ENCODE data around the gene ZNF616.

Gene ZNF616

GRCh38 chr19:52139252-52140031, at the start of gene ZNF616:
ZNF616 (minus strand) TSS chr19:52139938; CDS start chr19:52130512, 9,426 bp downstream.
- peak; percentile 95 for ATAC-seq
- TF ChIP-seq ZNF70 (CRISPR knock-in tag; IDR thresholded peaks at IDR 0.05) (peak; percentile 56), RARB (CRISPR knock-in tag; IDR thresholded peaks at IDR 0.05) (no peak)

DNA sequence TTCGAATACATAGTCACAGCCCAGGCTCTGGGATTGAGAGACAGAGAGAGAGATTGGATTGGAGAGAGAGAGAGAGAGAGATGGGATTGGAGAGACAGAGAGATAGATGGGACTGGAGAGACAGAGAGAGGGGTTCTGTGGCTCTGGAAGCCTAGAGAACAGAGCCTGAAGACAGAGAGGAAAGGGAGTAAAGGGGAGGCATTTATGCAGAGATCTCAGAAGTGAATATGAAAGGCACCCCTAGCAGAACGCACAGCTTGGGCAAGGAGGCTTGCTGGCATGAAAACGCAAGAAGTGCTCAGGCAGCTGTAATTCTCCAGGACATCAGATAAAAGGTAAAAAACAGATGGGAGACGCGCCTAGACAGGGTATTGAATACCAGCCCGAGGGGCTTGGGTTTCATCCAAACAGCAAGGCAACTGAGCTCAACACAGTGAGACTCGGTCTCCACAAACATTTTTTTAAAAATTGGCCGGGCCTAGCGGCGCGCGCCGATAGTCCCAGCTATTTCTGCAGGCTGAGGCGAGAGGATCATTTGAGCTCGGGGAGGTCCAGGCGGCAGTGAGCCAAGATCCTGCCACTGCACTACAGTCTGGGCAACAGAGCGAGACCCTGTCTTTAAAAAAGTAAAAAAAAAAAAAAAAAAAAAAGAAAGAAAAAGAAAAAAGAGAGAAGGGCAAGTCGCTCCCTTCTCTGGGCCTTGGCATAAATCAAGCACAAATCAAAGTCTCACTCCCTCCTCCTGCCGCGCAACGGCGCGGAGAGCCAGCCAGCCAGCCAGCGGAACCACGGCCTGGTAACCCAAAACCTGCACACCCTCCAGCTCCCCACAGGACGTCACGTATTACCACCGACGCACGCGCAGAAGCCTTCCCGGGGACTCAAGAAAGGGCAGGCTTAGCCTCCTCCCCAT, 49.3 kb upstream of the ZNF616 start:
- TF ChIP-seq TSHZ2 (CRISPR knock-in tag; IDR thresholded peaks at IDR 0.05) (peak; percentile 40; the same call in 1 of the 2 replicates), PPARA (CRISPR knock-in tag; IDR thresholded peaks at IDR 0.05; ENCODE audit: borderline replicate concordance) (no peak)
- ATAC-seq: peak; percentile 32

- TF ChIP-seq TCF4 (CRISPR knock-in tag; IDR thresholded peaks at IDR 0.05; ENCODE audit: borderline replicate concordance): no peak
- TF ChIP-seq ARNTL (CRISPR knock-in tag; IDR thresholded peaks at IDR 0.05; ENCODE audit: borderline replicate concordance, low read depth): no peak
- TF ChIP-seq, protein P1, sequence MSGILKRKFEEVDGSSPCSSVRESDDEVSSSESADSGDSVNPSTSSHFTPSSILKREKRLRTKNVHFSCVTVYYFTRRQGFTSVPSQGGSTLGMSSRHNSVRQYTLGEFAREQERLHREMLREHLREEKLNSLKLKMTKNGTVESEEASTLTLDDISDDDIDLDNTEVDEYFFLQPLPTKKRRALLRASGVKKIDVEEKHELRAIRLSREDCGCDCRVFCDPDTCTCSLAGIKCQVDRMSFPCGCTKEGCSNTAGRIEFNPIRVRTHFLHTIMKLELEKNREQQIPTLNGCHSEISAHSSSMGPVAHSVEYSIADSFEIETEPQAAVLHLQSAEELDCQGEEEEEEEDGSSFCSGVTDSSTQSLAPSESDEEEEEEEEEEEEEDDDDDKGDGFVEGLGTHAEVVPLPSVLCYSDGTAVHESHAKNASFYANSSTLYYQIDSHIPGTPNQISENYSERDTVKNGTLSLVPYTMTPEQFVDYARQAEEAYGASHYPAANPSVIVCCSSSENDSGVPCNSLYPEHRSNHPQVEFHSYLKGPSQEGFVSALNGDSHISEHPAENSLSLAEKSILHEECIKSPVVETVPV (CRISPR knock-in tag; IDR thresholded peaks at IDR 0.05): no peak
- TF ChIP-seq GLIS3 (CRISPR knock-in tag; IDR thresholded peaks at IDR 0.05): no peak
- TF ChIP-seq BACH2 (CRISPR knock-in tag; IDR thresholded peaks at IDR 0.05; ENCODE audit: borderline replicate concordance): no peak
- no peak for TF ChIP-seq ESRRG (CRISPR knock-in tag; IDR thresholded peaks at IDR 0.05)
- TF ChIP-seq ZNF70 (CRISPR knock-in tag; IDR thresholded peaks at IDR 0.05): no peak
- TF ChIP-seq PATZ1 (CRISPR knock-in tag; IDR thresholded peaks at IDR 0.05; ENCODE audit: borderline replicate concordance): no peak
- no peak for TF ChIP-seq CREB5 (CRISPR knock-in tag; IDR thresholded peaks at IDR 0.05; ENCODE audit: low read depth)
- no peak for TF ChIP-seq ZFP30 (CRISPR knock-in tag; IDR thresholded peaks at IDR 0.05)
- TF ChIP-seq ZFP3 (CRISPR knock-in tag; IDR thresholded peaks at IDR 0.05): no peak
- no peak for TF ChIP-seq ZC3H10 (CRISPR knock-in tag; IDR thresholded peaks at IDR 0.05)
- no peak for TF ChIP-seq ZNF8 (CRISPR knock-in tag; IDR thresholded peaks at IDR 0.05)
- TF ChIP-seq TOX (CRISPR knock-in tag; IDR thresholded peaks at IDR 0.05; ENCODE audit: borderline replicate concordance): no peak
- no peak for TF ChIP-seq OSR1 (CRISPR knock-in tag; IDR thresholded peaks at IDR 0.05)
- TF ChIP-seq, protein P2, sequence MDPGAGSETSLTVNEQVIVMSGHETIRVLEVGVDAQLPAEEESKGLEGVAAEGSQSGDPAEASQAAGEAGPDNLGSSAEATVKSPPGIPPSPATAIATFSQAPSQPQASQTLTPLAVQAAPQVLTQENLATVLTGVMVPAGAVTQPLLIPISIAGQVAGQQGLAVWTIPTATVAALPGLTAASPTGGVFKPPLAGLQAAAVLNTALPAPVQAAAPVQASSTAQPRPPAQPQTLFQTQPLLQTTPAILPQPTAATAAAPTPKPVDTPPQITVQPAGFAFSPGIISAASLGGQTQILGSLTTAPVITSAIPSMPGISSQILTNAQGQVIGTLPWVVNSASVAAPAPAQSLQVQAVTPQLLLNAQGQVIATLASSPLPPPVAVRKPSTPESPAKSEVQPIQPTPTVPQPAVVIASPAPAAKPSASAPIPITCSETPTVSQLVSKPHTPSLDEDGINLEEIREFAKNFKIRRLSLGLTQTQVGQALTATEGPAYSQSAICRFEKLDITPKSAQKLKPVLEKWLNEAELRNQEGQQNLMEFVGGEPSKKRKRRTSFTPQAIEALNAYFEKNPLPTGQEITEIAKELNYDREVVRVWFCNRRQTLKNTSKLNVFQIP (CRISPR knock-in tag; IDR thresholded peaks at IDR 0.05; ENCODE audit: borderline replicate concordance, low read depth): no peak
- no peak for TF ChIP-seq ZNF565 (CRISPR knock-in tag; conservative IDR thresholded peaks at IDR 0.05; ENCODE audit: low read depth)
- ATAC-seq: no peak
Measured at GRCh38 chr19:52187407-52187806, 47.7 kb upstream of the ZNF616 start.

All from SK-N-SH treated with all-trans-retinoic acid at 6 μM for 48 hours (cell line).